BE2C (cell line): Measurements from ENCODE around the gene PDGFA.

Experiments used
- DNase-seq: peaks from one replicate; pipeline ENCODE4 v3.0.0-alpha.2; 2020
- H3K27me3 ChIP-seq: fragments of 250-450 bp; sonication (Bioruptor Pico); 2 replicates; pipeline ENCODE4 v1.5.1; 2020; ENCODE audit warnings: mild to moderate bottlenecking
- H3K36me3 ChIP-seq: fragments of 250-450 bp; sonication (Bioruptor Pico); 2 replicates; pipeline ENCODE4 v1.5.1; 2020; ENCODE audit warnings: mild to moderate bottlenecking
- H3K4me1 ChIP-seq: fragments of 250-450 bp; sonication (Bioruptor Pico); 2 replicates; pipeline ENCODE4 v1.5.1; 2020
- H3K4me3 ChIP-seq: 2 replicates; pipeline ENCODE4 v1.5.1; 2011; ENCODE audit warnings: low read depth, low read length
- H3K9me3 ChIP-seq: fragments of 250-450 bp; sonication (Bioruptor Pico); 2 replicates; pipeline ENCODE4 v1.5.1; 2020
- CTCF ChIP-seq: IDR thresholded peaks from 2 replicates; pipeline ENCODE4 v1.5.1; 2012; ENCODE audit warnings: mild to moderate bottlenecking, low read depth, low read length

The PDGFA gene

GRCh38 chr7:548401-548800 is 28.8 kb upstream of the PDGFA start:
- Histone ChIP-seq H3K27me3 (no peaks in the 10 kb centered on the region), H3K9me3 (peaks cover 2% of the 10 kb centered on the region), H3K4me3 (no peak overlapping the region), H3K4me1 (no peaks in the 10 kb centered on the region), H3K36me3 (no peaks in the 10 kb centered on the region)
- DNase-seq = no peak
- TF ChIP-seq CTCF = no peak

- Histone ChIP-seq H3K4me1 (no peaks in the 10 kb centered on the region), H3K36me3 (no peaks in the 10 kb centered on the region), H3K27me3 (no peaks in the 10 kb centered on the region), H3K4me3 (no peak overlapping the region), H3K9me3 (peaks cover 2% of the 10 kb centered on the region)
- no peak for TF ChIP-seq CTCF
- DNase-seq = no peak
Observed at GRCh38 chr7:545470-545869, 25.8 kb upstream of the PDGFA start.

DNA sequence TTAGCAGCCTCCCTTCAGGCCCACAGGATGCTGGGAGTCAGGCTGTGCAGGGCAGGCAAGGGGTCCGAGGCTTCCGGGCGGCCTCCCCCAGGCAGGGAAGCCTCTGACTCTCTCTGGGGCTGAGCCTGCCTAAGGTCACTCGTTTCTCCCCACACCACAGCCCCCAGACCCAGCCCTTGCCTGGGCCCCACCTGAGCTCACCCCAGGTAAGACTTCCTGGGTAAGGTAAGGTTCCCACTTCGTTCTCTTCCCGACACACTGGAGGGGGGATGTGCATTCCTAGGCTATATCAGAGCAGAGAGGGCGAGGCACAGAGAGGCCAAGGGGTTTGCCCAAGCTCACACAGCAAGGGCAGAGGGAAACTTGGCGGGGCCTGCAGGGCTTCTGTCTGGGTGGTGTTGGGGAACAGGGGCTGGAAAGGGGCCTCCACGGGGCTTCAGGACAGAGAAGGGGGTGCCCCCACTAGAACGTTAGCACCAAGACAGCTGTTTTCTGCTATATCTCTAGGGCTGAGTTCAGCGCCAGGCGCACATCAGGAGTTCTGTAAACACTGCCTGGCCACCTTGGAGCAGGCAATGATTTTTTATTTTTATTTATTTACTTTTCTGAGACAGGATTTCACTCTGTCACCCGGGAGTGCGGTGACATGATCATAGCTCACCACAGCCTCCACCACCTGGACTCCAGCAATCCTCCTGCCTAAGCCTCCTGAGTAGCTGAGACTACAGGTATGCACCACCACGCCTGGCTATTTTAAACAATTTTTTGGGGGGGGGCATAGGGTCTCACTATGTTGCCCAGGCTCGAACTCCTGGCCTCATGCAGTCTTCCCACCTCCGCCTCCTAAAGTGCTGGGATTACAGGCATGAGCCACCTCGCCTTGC is 24.9 kb upstream of the PDGFA start:
- TF ChIP-seq CTCF = no peak
- Histone ChIP-seq H3K4me1 (no peaks in the 10 kb centered on the region), H3K27me3 (no peaks in the 10 kb centered on the region), H3K36me3 (no peaks in the 10 kb centered on the region), H3K9me3 (peaks cover 2% of the 10 kb centered on the region; the same call in 1 of the 2 replicates), H3K4me3 (no peak overlapping the region)
- DNase-seq = no peak

DNA sequence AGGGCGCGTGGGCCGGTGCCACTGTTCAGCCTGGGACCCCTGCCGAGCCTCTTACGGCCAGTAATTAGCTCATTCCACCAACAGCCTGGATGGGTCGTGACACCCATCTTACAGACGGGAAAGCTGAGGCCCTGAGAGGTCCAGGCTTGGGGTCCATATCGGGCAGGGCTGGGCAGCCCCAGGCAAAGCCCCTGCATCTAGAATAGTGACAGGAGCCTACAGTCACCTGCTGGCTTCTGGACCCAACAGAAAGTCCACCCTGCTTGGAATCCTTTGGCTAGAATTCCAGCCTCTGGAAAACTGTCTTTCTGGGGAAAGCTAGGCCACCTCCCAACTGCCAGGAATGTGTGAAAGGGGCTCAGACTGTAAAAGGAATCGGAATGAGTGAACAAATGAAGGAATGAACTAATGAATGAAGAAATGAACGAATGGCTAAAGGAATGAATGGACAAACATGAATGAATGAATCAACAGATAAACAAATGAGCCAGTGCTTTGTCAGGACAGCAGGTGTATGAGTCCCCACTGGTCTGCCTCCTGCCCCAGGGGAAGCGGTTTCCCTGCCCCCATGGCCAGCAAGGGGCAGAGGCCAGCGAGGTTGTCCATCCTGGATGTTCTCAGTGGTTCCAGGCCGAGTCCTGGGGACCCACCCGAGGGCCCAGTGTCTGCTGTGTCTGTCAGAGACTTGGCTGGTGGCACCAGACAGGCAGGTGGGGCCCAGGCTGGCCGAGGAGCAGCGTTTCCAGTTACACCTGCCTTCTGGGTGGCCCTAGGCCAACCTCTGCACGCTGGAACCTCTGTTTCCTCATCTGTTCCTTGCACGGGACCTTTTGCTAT is 24.1 kb upstream of the PDGFA start:
- no peak for DNase-seq
- H3K27me3 ChIP-seq = no peaks in the 10 kb centered on the region
- H3K4me1 ChIP-seq = no peaks in the 10 kb centered on the region
- no peak overlapping the region for H3K4me3 ChIP-seq
- H3K36me3 ChIP-seq = no peaks in the 10 kb centered on the region
- H3K9me3 ChIP-seq = peaks cover 2% of the 10 kb centered on the region; the same call in 1 of the 2 replicates
- TF ChIP-seq CTCF = no peak

GRCh38 chr7:542713-543500 is 23.3 kb upstream of the PDGFA start:
- no peak for TF ChIP-seq CTCF
- Histone ChIP-seq H3K36me3 (no peaks in the 10 kb centered on the region), H3K4me3 (no peak overlapping the region), H3K4me1 (no peaks in the 10 kb centered on the region), H3K27me3 (no peaks in the 10 kb centered on the region), H3K9me3 (peaks cover 2% of the 10 kb centered on the region; the same call in 1 of the 2 replicates)
- DNase-seq = no peak
